8988T (cell line): ENCODE results near the gene HTR2B.
"Not testable (repeated sequence)": the region's sequence is repeated elsewhere in the genome, so short reads cannot be mapped to it uniquely, and the experiment has no call there.

Source experiments
- DNase-seq: peaks from one replicate; pipeline ENCODE4 v3.0.0; 2011

Gene HTR2B

GRCh38 chr2:231069379-231070054 lies 55.3 kb downstream of the HTR2B start:
- no peak for DNase-seq

GRCh38 chr2:231068525-231069222 lies 56.2 kb downstream of the HTR2B start:
- DNase-seq = no peak

- not testable (repeated sequence) for DNase-seq
Observed at GRCh38 chr2:231067531-231067930, 57.3 kb downstream of the HTR2B start.

- DNase-seq = no peak
Observed at GRCh38 chr2:231065966-231066365, 58.9 kb downstream of the HTR2B start.

GRCh38 chr2:231063347-231063746 lies 61.5 kb downstream of the HTR2B start:
- no peak for DNase-seq

- DNase-seq = no peak
Observed at GRCh38 chr2:231062776-231063175, 62.1 kb downstream of the HTR2B start.

GRCh38 chr2:231059756-231060155 lies 65.1 kb downstream of the HTR2B start:
- DNase-seq = no peak

- DNase-seq = no peak
Observed at GRCh38 chr2:231058761-231059550, 65.9 kb downstream of the HTR2B start.
